Measurements from ENCODE around the gene ACTR3.

DNA sequence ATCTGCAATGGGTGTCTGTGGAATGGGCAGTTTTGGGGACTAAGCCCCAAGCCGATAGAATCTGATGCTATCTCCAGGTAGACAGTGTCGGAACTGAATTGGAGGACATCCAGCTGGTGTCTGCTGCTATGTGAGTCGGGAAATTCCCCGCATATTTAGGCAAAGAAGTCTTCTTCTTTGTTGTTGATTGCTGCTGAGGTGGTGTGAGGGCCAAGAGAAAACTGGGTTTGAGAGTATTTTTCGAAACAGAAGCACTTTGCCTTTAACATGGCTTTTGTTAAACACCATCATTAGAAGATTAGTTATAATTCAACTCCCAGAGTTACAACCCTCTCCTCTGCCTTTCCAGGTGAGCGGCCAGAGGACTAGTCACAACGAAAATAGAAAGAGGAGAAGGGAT lies 49.4 kb upstream of the ACTR3 start:
- TF ChIP-seq, protein P1, sequence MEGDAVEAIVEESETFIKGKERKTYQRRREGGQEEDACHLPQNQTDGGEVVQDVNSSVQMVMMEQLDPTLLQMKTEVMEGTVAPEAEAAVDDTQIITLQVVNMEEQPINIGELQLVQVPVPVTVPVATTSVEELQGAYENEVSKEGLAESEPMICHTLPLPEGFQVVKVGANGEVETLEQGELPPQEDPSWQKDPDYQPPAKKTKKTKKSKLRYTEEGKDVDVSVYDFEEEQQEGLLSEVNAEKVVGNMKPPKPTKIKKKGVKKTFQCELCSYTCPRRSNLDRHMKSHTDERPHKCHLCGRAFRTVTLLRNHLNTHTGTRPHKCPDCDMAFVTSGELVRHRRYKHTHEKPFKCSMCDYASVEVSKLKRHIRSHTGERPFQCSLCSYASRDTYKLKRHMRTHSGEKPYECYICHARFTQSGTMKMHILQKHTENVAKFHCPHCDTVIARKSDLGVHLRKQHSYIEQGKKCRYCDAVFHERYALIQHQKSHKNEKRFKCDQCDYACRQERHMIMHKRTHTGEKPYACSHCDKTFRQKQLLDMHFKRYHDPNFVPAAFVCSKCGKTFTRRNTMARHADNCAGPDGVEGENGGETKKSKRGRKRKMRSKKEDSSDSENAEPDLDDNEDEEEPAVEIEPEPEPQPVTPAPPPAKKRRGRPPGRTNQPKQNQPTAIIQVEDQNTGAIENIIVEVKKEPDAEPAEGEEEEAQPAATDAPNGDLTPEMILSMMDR (conservative IDR thresholded peaks at IDR 0.05; ENCODE audit: low read depth, low read length), result no peak
- no peak for TF ChIP-seq EZH2 (IDR thresholded peaks at IDR 0.05; ENCODE audit: low read length, unreplicated experiment)

Measured in PC-3 (cell line).